ENCODE results near the gene MINDY1. TPM values are rescaled to one million over a fixed set of nuclear protein-coding genes. Genes with fewer than 3 reads are reported as not detected.
A peak's percentile ranks its signal among the peaks of the same experiment; 100 is the strongest.

Gene MINDY1
- total and polyA plus RNA-seq, 8 donors, result 23.1 to 35.5 (median 30.6) TPM

- Histone ChIP-seq H3K4me3 (peak overlapping the region; percentile 52 to 86 (median 70)), H3K4me1 (peaks cover 0 to 13% (median 4%) of the 10 kb centered on the region in 3 donors), H3K9me3 (no peaks in the 10 kb centered on the region), H3K36me3 (peaks cover 0 to 15% (median 7%) of the 10 kb centered on the region in 3 donors), H3K27ac (peak overlapping the region; percentile 63 to 79 (median 71)), H3K27me3 (no peaks in the 10 kb centered on the region)
- DNase-seq (peak; percentile 66 to 91 (median 78)), FAIRE-seq (no peak), ATAC-seq (peak; percentile 86 to 92 (median 88))
- intact Hi-C loops (cut with DNase I), result no loop called here
- WGBS, 2 donors, result 0% methylated on average over 48 of the region's 48 CpGs
- TF ChIP-seq, protein P1, sequence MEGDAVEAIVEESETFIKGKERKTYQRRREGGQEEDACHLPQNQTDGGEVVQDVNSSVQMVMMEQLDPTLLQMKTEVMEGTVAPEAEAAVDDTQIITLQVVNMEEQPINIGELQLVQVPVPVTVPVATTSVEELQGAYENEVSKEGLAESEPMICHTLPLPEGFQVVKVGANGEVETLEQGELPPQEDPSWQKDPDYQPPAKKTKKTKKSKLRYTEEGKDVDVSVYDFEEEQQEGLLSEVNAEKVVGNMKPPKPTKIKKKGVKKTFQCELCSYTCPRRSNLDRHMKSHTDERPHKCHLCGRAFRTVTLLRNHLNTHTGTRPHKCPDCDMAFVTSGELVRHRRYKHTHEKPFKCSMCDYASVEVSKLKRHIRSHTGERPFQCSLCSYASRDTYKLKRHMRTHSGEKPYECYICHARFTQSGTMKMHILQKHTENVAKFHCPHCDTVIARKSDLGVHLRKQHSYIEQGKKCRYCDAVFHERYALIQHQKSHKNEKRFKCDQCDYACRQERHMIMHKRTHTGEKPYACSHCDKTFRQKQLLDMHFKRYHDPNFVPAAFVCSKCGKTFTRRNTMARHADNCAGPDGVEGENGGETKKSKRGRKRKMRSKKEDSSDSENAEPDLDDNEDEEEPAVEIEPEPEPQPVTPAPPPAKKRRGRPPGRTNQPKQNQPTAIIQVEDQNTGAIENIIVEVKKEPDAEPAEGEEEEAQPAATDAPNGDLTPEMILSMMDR (IDR thresholded peaks at IDR 0.05), result no peak
These were observed 41.4 kb upstream of the MINDY1 start for GRCh38 chr1:151047925-151048644.

DNA sequence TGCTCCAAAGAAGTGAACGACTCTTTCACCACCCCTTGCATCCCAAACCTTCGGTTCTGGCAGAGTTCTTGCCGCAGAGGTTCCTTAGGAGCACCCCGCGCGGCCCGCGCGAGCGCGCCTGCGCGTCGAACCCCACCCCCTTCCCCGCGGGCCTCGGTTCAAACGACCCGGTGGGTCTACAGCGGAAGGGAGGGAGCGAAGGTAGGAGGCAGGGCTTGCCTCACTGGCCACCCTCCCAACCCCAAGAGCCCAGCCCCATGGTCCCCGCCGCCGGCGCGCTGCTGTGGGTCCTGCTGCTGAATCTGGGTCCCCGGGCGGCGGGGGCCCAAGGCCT lies 40.9 kb upstream of the MINDY1 start, which contains the start of gene C1orf56:
Gene C1orf56 (plus strand): TSS at position 161 of the 334 bp plus-strand sequence. CDS start 97 bp downstream, at position 258.
- 0 to 2% methylated on average over 27 to 29 of the region's 29 CpGs for WGBS, 2 donors
- Histone ChIP-seq H3K9me3 (no peaks in the 10 kb centered on the region), H3K27me3 (no peaks in the 10 kb centered on the region), H3K36me3 (peaks cover 0 to 10% (median 2%) of the 10 kb centered on the region in 3 donors), H3K27ac (peak within 1 kb of the TSS; percentile 63 to 79 (median 71)), H3K4me3 (peak within 1 kb of the TSS; percentile 52 to 86 (median 70)), H3K4me1 (peaks cover 0 to 13% (median 4%) of the 10 kb centered on the region in 3 donors)
- TF ChIP-seq, protein P1 (IDR thresholded peaks at IDR 0.05), result no peak
- intact Hi-C loops (cut with DNase I), result no loop called here
- FAIRE-seq, result no peak
- peak; percentile 58 to 85 (median 68) for DNase-seq
- ATAC-seq, result peak; percentile 74 to 90 (median 85)

- WGBS, 2 donors, result 90 to 96% methylated on average over 1 of the region's 1 CpG
- H3K36me3 ChIP-seq, result no peaks in the 10 kb centered on the region
These were observed 36.5 kb upstream of the MINDY1 start for GRCh38 chr1:151043163-151043562.

GRCh38 chr1:151039521-151039920 lies 32.8 kb upstream of the MINDY1 start:
- no peak for ATAC-seq
- no peak overlapping the region for H3K4me3 ChIP-seq
- intact Hi-C loops (cut with DNase I), result no loop called here
- H3K9me3 ChIP-seq, result no peaks in the 10 kb centered on the region
- no peaks in the 10 kb centered on the region for H3K27me3 ChIP-seq
- TF ChIP-seq, protein P1 (IDR thresholded peaks at IDR 0.05), result no peak
- FAIRE-seq, result no peak
- DNase-seq, result no peak
- peaks cover 0 to 1% (median 0%) of the 10 kb centered on the region in 3 donors for H3K36me3 ChIP-seq
- WGBS, 2 donors, result 80 to 87% methylated on average over 3 of the region's 3 CpGs
- no peak overlapping the region for H3K27ac ChIP-seq
- no peaks in the 10 kb centered on the region for H3K4me1 ChIP-seq

More at GRCh38 chr1:151043163-151043562, 36.5 kb upstream of the MINDY1 start:
- H3K27me3 ChIP-seq, result no peaks in the 10 kb centered on the region
- peaks cover 0 to 3% (median 0%) of the 10 kb centered on the region in 3 donors for H3K4me1 ChIP-seq
- intact Hi-C loops (cut with DNase I), result no loop called here
- no peak overlapping the region for H3K4me3 ChIP-seq
- H3K9me3 ChIP-seq, result no peaks in the 10 kb centered on the region
- H3K27ac ChIP-seq, result no peak overlapping the region
- DNase-seq (no peak), FAIRE-seq (no peak), ATAC-seq (no peak)
- TF ChIP-seq, protein P1 (IDR thresholded peaks at IDR 0.05), result no peak

GRCh38 chr1:151037032-151037431 lies 30.3 kb upstream of the MINDY1 start:
- H3K27ac ChIP-seq, result no peak overlapping the region

More at GRCh38 chr1:151037032-151037431, 30.3 kb upstream of the MINDY1 start:
- intact Hi-C loops (cut with DNase I), result no loop called here
- H3K27me3 ChIP-seq, result no peaks in the 10 kb centered on the region
- no peaks in the 10 kb centered on the region for H3K9me3 ChIP-seq
- ATAC-seq, result no peak
- TF ChIP-seq, protein P1 (IDR thresholded peaks at IDR 0.05), result no peak
- peaks cover 0 to 10% (median 0%) of the 10 kb centered on the region in 3 donors for H3K36me3 ChIP-seq
- no peak for FAIRE-seq
- no peak overlapping the region for H3K4me3 ChIP-seq
- no peaks in the 10 kb centered on the region for H3K4me1 ChIP-seq
- DNase-seq, result no peak
- 72 to 77% methylated on average over 6 of the region's 6 CpGs for WGBS, 2 donors

Data from pancreas (tissue), 10 donors.